Measurements from ENCODE around the gene HSP90AA1. TPM values are rescaled to one million over a fixed set of nuclear protein-coding genes. Genes with fewer than 3 reads are reported as not detected.

The HSP90AA1 gene
- total and polyA plus RNA-seq, 2 experiments from 2014 or later = 1,401 to 2,107 TPM

DNA sequence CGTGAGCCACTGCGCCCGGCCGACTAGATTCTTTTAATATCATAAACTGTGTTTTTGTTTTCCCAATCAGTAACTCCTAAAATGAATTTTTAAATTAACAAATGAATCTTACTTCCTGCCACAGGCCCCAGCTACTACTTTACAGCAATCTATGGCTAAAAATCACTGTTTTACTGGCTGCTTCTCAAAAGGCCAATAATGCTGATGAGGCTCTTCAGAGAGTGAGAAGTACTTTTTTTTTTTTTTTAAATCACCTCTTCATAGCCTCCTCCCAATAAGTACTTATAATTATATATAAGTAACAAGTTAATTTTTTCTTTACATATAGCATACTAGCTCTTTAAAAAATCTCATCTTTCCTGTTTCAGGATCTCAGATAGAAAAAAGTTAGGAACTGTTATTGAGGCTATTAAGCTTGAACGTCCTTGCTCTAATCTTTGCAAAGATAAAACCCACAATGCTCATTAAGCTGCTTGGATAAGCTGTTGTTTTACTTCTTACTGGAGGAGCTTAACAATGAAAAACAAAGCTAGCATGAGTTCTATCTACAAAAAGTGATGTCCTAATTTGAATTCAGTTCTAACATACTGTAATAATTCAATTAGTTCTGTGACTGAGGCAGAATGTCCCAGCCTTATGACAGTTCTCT lies 40.1 kb upstream of the HSP90AA1 start:
- H3K9me2 ChIP-seq (ENCODE audit: insufficient read depth) = no peaks in the 10 kb centered on the region
- H4K20me1 ChIP-seq (replicated peaks; ENCODE audit: insufficient read depth) = no peaks in the 10 kb centered on the region
- Mint-ChIP-seq H3K9me3 (no peaks in the 10 kb centered on the region), H3K4me3 (no peak overlapping the region), H3K27ac (peak overlapping the region; percentile 57; the same call in 1 of the 2 replicates), H3K4me1 (peaks cover 18% of the 10 kb centered on the region), H3K27me3 (ENCODE audit: insufficient read depth, low read depth, poor library complexity) (no peaks in the 10 kb centered on the region), H3K36me3 (ENCODE audit: low read depth) (peaks cover 11% of the 10 kb centered on the region; the same call in 2 of the 3 replicates)
- no peak overlapping the region for H2AFZ ChIP-seq
- peak overlapping the region; percentile 83 for H3K27ac ChIP-seq (ENCODE audit: low read depth)
- H3F3A ChIP-seq (replicated peaks; ENCODE audit: low read depth) = no peaks in the 10 kb centered on the region
- no peaks in the 10 kb centered on the region for H3K79me2 ChIP-seq (replicated peaks; ENCODE audit: insufficient read depth)
- H3K4me1 ChIP-seq (ENCODE audit: insufficient read depth) = peaks cover 14% of the 10 kb centered on the region
- DNase-seq (ENCODE audit: low spot score) (no peak), ATAC-seq (no peak)
- no peaks in the 10 kb centered on the region for H3K27me3 ChIP-seq (ENCODE audit: insufficient read depth)
- 0 out of 2 replicates have a peak overlapping the region, but pooled peaks have one; percentile 5 for H3K4me3 ChIP-seq
- TF ChIP-seq, protein P1, sequence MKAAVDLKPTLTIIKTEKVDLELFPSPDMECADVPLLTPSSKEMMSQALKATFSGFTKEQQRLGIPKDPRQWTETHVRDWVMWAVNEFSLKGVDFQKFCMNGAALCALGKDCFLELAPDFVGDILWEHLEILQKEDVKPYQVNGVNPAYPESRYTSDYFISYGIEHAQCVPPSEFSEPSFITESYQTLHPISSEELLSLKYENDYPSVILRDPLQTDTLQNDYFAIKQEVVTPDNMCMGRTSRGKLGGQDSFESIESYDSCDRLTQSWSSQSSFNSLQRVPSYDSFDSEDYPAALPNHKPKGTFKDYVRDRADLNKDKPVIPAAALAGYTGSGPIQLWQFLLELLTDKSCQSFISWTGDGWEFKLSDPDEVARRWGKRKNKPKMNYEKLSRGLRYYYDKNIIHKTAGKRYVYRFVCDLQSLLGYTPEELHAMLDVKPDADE (IDR thresholded peaks at IDR 0.05) = no peak
- no peak for TF ChIP-seq EZH2 (IDR thresholded peaks at IDR 0.05; ENCODE audit: low read depth, unreplicated experiment)
- TF ChIP-seq, protein P2, sequence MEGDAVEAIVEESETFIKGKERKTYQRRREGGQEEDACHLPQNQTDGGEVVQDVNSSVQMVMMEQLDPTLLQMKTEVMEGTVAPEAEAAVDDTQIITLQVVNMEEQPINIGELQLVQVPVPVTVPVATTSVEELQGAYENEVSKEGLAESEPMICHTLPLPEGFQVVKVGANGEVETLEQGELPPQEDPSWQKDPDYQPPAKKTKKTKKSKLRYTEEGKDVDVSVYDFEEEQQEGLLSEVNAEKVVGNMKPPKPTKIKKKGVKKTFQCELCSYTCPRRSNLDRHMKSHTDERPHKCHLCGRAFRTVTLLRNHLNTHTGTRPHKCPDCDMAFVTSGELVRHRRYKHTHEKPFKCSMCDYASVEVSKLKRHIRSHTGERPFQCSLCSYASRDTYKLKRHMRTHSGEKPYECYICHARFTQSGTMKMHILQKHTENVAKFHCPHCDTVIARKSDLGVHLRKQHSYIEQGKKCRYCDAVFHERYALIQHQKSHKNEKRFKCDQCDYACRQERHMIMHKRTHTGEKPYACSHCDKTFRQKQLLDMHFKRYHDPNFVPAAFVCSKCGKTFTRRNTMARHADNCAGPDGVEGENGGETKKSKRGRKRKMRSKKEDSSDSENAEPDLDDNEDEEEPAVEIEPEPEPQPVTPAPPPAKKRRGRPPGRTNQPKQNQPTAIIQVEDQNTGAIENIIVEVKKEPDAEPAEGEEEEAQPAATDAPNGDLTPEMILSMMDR (conservative IDR thresholded peaks at IDR 0.05; ENCODE audit: low read depth in 2 of 2) = no peak
- TF ChIP-seq ZNF331 (CRISPR knock-in tag; IDR thresholded peaks at IDR 0.05; ENCODE audit: low read depth) = no peak
- TF ChIP-seq NANOG (IDR thresholded peaks at IDR 0.05; ENCODE audit: borderline replicate concordance) = no peak
- TF ChIP-seq POLR2AphosphoS5 (IDR thresholded peaks at IDR 0.05; ENCODE audit: low read depth) = no peak
- TF ChIP-seq, protein P3, sequence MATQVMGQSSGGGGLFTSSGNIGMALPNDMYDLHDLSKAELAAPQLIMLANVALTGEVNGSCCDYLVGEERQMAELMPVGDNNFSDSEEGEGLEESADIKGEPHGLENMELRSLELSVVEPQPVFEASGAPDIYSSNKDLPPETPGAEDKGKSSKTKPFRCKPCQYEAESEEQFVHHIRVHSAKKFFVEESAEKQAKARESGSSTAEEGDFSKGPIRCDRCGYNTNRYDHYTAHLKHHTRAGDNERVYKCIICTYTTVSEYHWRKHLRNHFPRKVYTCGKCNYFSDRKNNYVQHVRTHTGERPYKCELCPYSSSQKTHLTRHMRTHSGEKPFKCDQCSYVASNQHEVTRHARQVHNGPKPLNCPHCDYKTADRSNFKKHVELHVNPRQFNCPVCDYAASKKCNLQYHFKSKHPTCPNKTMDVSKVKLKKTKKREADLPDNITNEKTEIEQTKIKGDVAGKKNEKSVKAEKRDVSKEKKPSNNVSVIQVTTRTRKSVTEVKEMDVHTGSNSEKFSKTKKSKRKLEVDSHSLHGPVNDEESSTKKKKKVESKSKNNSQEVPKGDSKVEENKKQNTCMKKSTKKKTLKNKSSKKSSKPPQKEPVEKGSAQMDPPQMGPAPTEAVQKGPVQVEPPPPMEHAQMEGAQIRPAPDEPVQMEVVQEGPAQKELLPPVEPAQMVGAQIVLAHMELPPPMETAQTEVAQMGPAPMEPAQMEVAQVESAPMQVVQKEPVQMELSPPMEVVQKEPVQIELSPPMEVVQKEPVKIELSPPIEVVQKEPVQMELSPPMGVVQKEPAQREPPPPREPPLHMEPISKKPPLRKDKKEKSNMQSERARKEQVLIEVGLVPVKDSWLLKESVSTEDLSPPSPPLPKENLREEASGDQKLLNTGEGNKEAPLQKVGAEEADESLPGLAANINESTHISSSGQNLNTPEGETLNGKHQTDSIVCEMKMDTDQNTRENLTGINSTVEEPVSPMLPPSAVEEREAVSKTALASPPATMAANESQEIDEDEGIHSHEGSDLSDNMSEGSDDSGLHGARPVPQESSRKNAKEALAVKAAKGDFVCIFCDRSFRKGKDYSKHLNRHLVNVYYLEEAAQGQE (IDR thresholded peaks at IDR 0.05; ENCODE audit: unreplicated experiment) = no peak
- no peaks in the 10 kb centered on the region for H3K36me3 ChIP-seq (ENCODE audit: insufficient read depth)
- peak overlapping the region; percentile 43; the same call in 1 of the 2 replicates for H3K4me2 ChIP-seq

DNA sequence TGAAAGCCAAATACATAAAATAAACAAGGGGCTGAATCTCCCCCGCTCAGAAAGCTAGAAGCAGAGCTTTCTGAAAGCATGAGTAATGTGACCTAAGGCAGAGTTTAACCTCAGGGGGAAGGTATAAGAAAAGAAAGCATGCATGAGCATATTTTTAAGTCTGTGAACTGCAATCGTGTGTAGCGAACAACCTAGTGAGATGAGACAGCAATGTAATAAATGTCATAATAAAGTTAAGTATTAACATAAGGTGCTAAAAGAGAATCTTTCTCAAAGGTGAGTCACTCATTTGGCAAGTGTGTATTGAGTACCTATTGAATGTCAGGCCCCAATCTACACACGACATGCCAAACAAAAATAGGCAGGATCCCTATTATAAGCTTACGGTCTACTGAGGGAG lies 38.7 kb upstream of the HSP90AA1 start:
- H3K27me3 ChIP-seq (ENCODE audit: insufficient read depth) = no peaks in the 10 kb centered on the region
- Mint-ChIP-seq H3K4me1 (peaks cover 20% of the 10 kb centered on the region), H3K9me3 (no peaks in the 10 kb centered on the region), H3K27me3 (ENCODE audit: insufficient read depth, low read depth, poor library complexity) (no peaks in the 10 kb centered on the region), H3K27ac (0 out of 2 replicates have a peak overlapping the region, but pooled peaks have one; percentile 66), H3K36me3 (ENCODE audit: low read depth) (peaks cover 5% of the 10 kb centered on the region; the same call in 2 of the 3 replicates), H3K4me3 (no peak overlapping the region; the same call in 2 of the 3 replicates)
- no peak for ATAC-seq
- H3K4me2 ChIP-seq = peak overlapping the region; percentile 43
- no peak overlapping the region for H3K4me3 ChIP-seq
- H4K20me1 ChIP-seq (replicated peaks; ENCODE audit: insufficient read depth) = no peaks in the 10 kb centered on the region
- H3K9me2 ChIP-seq (ENCODE audit: insufficient read depth) = no peaks in the 10 kb centered on the region
- DNase-seq (ENCODE audit: low spot score) = peak; percentile 19
- H3K36me3 ChIP-seq (ENCODE audit: insufficient read depth) = no peaks in the 10 kb centered on the region
- H2AFZ ChIP-seq = no peak overlapping the region
- H3K79me2 ChIP-seq (replicated peaks; ENCODE audit: insufficient read depth) = no peaks in the 10 kb centered on the region
- H3K4me1 ChIP-seq (ENCODE audit: insufficient read depth) = peaks cover 21% of the 10 kb centered on the region
- H3F3A ChIP-seq (replicated peaks; ENCODE audit: low read depth) = no peaks in the 10 kb centered on the region
- peak overlapping the region; percentile 83 for H3K27ac ChIP-seq (ENCODE audit: low read depth)
- no peak for TF ChIP-seq POLR2AphosphoS5 (IDR thresholded peaks at IDR 0.05; ENCODE audit: low read depth)
- TF ChIP-seq JUNB (IDR thresholded peaks at IDR 0.05; ENCODE audit: unreplicated experiment) = no peak
- no peak for TF ChIP-seq ZNF331 (CRISPR knock-in tag; IDR thresholded peaks at IDR 0.05; ENCODE audit: low read depth)
- TF ChIP-seq EZH2 (IDR thresholded peaks at IDR 0.05; ENCODE audit: low read depth, unreplicated experiment) = no peak
- TF ChIP-seq, protein P3 (IDR thresholded peaks at IDR 0.05; ENCODE audit: unreplicated experiment) = no peak
- TF ChIP-seq CREB1 (CRISPR knock-in tag; IDR thresholded peaks at IDR 0.05; ENCODE audit: low read depth) = no peak

Data from GM23338 (cell line).